NCI-H128 (cell line): ENCODE measurements around the gene ANO3.

Source experiments
- DNase-seq: peaks from one replicate; lab custom pipeline; 2025; ENCODE audit not compliant: unreplicated experiment; lab: John Stamatoyannopoulos, UW

The ANO3 gene

DNA sequence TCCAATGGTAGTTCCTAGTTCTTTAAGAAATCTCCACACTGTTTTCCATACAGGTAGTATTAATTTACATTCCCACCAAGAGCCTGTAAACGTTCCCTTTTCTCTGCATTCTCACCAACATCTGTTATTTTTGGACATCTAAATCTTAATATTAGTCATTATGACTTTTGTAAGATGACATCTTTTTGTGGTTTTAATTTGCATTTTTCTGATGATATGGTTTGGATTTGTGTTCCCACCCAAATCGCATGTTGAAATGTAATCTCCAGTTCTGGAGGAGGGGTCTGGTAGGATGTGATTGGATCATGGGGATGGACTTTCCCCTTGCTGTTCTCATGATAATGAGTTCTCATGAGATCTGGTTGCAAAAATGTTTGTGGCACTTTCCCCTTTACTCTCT lies 151.2 kb downstream of the ANO3 start:
- no peak for DNase-seq

DNA sequence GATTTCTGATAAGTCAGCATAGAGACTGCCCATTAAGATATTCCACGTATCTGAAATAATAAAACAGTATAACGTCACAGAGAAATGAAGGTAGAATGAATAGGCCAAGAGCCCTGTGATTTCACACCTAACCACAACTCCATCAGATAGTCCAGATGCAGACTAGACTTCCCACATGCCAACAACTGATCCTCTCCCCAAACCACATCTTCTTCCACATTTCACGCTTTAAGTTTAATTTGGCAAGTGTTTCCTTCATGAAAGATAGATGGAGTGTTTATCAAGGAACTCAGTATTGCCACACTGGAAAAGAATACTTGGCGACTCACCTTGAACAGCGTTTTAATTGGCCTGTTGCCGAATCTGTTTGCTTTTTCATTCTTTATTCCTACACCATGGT lies 158.6 kb downstream of the ANO3 start:
- no peak for DNase-seq

DNA sequence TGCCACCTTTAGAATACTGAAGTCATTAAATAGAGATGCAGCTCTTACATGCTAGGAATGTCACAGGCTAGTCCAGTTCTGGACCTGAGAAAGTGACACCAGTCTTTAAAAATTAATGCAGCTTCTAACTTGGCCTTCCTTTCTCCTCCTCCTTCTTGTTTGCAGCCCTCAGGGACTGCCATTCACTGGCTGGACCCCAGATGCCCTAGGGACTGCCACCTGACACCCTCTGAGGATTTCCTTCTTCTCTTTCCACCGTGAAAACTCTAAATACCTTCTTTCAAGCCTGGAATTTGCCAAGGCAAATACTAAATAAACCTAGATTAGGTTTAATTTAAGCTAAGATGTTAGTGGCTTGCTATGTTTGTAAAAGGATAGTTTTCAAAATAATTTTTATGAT lies 161.7 kb downstream of the ANO3 start:
- DNase-seq, result no peak

DNA sequence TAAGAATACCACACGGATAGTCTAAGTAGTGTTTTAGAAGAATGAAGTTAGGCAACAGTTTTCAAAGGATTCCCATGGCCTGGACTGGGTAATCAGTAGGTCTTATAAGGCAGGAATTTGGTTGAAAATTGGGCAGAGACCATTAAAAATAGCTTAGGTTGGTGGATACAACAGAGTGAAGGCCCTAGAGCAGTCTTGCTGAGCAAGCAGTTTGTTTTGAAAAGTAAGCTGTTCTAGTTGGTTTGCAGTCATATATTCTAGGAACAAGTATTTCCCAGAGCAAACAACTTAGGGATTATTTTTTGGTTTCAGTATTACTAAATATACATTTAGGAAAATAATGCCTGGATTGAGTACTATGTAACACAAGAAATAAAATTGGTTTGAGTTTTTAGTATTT lies 175.3 kb downstream of the ANO3 start:
- DNase-seq, result no peak

DNA sequence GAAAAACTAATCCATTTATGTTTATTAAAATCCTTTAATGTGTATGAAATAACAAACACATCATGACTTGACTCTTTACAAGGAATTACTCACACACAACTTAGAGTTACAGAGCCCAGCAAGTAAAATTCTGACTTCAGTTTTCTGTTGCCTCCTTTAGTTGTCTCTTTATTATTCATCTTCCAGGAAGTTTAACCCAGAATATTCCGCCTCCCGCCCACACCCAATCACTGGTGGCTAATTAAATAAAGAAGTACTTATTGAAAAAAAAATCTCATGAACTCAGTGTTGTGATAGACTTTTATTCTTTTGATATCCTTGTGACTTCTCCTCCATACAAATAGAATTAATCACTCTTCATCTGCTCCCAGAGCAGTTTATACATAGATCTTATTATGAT lies 178.2 kb downstream of the ANO3 start:
- DNase-seq, result no peak

DNA sequence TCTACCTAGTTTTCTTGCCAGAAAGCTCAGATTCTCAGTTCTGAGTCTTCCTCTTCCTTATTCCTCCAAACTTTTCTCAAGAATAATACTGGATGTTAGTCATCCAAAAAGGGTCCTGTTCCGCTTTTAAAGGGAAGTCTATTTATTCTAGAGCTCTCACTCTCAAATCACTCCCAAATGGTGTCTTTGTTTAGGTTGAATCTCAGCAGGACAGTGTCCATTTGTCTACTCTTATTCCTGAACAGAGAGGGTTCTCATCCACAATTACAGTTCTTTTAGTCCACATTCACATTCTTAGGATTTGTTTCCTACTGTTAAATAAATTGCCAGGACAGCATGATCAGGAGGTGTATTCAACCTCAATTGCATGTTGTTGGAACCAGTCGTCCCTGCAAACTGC lies 178.8 kb downstream of the ANO3 start:
- DNase-seq, result no peak

DNA sequence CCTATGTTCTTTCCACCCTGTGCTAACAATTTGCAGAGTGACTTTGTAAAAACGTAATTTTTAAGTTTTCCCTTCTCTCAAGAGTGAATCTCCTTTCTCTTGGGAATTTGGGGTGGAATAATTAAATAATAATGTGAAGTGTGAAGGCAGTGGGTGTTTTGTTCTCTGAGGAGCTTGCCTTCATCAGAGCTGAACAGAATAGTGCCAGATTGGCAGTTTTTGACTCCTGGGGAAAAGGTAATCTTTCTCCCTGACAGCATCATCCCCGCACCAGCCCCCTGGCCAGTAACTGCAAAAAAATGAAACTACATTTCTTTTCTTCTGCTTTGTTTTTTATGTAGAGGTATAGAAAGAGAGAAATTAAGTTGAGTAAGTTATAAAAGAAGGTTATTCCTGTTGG lies 180.3 kb downstream of the ANO3 start:
- DNase-seq, result no peak

DNA sequence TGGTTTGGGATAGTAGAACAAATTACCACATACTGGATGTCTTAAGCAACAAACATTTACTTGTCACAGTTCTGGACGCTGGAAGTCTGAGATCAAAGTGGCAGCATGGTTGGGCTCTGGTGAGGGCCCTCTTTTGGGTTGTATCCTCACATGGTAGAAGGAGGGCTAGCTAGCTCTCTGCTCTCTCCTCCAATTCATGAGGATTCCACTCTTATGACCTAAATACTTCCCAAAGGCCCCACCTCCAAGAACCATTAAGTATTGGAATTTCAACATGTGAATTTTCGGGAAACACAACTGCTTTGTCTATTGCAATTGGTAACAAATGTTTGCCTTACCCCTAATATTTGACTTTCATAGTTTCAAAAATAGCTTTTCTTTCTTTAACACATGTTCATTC lies 187.5 kb downstream of the ANO3 start:
- DNase-seq, result no peak

DNA sequence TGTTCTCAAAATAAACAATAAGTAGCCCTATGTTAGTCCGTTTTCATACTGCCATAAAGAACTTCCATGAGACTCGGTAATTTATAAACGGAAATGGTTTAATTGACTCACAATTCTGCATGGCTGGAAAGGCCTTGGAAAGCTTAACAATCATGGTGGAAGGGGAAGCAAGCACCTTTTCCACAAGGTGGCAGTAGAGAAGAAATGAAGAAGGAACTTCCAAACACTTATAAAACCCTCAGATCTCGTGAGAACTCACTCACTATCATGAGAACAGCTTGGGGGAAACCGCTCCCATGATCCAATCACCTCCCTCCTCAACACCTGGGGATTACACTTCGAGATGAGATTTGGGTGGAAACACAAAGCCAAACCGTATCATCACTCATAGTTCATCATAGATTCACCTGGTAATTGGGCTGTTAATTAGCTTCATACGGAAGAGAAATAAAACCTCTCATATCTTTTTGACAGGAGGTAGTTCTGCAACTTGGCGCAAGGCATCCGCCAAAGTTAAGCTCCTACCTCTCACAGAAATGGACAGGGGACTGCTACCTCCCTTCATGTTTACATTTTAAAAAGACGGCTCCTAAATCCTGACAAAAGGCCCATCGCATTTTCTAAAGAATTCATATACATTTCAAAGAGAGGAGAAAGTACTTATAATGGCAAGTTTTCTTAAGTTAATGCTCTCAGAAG lies 191.1 kb downstream of the ANO3 start:
- no peak for DNase-seq

DNA sequence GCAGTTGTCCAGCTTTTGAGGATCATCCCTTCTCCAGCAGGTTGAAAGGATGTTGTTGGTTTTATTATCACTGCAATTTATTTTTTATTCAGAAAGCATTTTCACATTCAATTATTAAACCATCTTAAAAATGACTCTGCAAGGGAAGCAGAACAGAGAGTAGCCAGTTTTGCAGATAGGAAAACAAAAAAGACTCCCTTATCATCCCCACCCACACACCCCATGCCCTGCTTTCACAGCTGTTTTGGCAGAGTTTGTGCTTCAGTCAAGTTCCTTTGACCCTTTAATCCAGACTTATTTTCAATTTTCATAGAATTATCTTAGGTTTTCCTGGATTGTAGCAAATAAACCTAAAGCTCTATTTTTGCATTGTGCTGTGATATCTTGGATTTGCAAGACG lies 195.8 kb downstream of the ANO3 start:
- no peak for DNase-seq

DNA sequence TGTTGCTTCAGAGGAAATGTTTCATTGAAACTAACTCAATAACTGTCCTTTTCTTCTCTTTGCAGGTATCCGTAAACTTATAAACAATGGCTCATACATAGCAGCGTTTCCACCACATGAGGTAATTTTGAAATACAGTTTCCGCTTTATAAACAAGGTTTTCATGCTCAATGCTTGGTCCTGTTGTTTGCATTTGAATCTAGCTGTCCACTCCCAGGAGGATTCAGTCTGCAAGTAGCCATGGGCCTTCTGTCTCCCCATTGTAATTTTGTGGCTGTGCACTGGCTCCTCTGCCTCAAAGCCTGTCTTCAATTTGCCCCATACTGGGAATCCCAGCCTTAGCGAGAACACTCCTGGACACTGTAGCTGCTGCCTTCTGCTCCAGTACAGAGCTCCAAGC lies 205.4 kb downstream of the ANO3 start:
- DNase-seq, result no peak

DNA sequence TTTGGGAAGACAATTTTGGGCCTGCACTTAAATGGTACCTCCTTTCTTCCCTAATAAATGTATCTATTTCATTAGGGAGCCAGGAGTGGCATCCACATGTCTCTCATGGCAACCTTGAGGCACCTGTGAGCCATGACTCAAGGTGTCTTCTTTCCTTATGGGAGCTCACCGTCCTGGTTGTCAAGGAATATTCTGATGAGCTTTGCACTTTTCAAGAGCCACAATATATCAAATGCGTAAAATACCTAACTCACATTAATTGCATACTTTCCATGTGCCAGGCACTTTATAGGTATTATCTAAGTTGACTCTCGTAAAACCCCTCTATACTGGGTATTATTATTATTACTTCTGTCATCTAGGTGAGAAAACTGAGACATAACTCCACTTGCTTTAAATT lies 207.6 kb downstream of the ANO3 start:
- no peak for DNase-seq

DNA sequence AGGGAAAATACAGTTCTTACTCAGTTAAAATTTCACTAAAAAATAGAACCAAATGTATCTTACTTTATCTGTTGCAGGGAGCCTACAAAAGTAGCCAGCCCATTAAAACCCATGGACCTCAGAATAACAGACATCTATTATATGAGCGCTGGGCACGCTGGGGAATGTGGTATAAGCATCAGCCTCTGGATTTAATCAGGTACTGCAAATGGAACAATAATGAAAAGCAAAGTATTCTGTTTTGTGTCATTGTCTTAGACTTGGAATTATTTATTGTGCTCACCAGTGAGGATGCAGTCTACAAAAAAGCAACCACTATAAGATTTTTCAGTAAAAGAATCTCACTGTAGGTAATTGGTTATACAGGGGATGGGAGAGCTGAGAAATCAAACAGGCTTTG lies 209.9 kb downstream of the ANO3 start:
- no peak for DNase-seq

DNA sequence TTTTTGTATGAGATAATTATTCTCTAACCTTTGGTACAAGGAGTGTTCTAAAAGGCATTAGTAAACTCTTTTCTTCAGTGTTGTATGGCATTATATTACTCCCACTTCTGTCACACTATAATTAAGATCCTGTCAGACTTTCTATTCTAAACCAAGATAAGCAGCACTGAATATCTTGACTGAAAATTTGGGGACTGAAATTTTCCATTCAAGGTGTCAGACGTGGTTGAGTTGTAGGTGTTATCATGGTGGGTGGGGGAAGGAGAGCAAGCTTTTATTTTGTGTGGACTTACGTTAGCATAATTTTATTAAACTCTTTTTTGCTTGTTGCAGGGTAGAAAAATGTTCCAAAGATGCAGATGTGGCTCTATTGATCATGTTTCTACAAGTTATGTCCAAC lies 217.2 kb downstream of the ANO3 start:
- no peak for DNase-seq

DNA sequence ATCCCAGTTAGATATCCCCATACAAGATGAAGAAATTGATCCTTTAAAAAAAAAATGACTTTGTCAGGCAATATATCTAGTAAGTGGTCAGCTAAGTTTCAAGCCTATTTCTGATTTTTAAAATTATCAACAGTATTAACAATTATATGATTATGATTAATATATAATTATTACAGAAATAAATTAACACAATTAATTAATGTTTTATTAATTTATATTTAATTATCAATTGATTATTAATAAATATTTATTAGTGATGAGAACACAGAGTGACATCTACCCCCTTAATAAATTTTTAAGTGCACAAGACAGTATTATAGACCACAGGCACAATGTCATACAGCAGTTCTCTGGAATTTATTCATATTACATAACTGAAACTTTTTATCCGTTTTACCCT lies 218.1 kb downstream of the ANO3 start:
- DNase-seq, result no peak

DNA sequence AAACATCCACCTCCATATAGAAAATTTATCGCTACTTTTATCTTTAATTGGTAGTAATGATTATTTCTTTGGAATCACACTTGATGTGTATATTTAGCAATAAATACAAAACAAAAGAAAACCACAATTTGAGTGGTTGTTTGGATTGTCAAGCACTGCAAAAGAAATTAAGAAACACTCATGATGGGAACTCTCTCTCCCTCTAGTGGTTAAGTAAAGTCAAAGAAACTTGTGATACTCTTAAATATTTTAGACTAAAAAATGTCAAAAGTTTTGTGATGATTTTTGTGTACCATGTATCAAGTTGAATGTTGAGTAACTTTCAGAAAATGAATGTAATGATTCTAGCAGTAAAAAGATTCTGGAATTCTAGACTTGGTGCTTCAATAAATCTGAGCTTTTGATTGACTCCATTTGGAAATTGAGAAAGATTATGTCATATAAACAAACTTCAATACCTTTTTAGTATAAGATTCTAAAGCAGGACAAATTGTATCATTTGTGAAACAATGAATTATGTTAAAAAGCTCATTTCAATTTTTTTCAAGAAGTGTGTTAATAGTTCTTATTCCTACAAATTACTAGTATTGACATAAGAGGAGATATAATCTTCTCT lies 219.4 kb downstream of the ANO3 start:
- DNase-seq, result no peak

DNA sequence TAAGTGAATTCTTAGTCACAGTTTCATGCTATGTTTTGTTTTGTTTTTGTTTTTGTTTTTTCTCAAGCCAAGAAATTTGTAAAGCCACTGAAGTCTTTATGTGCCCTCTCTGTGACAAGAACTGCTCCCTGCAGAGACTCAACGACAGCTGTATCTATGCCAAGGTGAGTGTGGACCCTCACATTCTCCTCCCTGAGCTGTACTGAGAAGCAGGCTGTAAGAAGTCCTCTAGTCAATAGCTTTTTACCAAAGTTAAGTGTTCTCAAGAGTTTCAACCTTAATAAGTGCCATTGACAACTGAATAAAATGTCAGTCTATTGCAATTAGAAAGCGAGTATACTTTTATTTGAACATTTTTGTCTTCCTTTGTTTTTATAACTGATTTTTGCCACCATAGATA lies 221.3 kb downstream of the ANO3 start:
- no peak for DNase-seq

DNA sequence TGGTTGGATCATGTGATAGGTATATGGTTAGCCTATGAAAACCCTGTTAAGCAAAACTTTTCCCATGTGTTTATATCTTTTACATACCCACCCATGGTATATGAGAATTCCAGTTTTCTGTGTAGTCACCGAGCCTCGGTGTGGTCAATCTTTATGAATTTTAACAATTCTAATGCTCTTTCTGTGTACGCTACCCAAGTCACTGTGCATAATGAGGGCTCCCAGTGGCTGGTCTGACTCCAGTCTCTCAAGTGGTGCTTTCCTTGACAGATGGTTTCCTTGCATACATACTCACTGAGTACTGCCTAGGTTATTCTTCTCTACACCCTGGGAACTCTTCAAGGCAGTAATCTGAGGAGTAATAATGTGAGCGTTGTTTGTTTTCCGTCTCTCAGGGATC lies 222.5 kb downstream of the ANO3 start:
- no peak for DNase-seq

DNA sequence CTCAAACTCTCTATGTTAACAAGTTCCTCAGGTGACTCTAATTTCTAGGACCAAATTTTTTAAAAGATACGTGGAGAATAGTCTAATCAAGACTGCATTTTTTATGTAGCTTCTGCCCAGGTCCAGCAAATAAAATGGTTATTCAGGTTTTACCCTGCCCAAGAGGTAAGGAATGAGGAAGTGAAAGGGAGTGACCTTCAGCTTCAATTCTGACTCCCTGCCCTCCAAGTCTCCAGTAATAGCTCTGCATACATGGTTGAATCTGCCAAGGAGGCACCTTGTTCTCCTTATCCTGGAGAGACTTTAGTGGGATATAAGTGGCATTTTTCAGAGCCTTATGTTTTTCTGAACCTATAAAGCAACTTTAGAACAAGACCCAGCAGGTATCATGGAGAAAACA lies 224.7 kb downstream of the ANO3 start:
- no peak for DNase-seq

DNA sequence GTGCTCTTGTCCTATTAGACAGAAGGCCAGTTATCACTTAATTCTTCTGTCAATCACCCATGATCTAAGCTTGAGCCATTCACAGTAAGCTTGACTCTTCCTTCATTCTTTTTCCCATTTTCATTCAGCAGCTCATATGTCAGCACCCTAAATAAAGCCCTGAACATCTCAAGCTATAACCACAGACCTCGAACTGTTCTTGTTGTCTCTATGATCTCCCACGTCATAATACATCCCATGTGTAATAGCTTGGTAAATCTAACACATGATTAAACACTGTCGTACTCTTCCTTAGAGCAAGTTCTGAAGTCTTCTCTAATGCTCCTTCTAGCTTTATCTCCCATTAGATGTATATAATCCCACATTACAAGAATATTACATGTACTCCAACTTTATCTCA lies 225.7 kb downstream of the ANO3 start:
- DNase-seq, result no peak

DNA sequence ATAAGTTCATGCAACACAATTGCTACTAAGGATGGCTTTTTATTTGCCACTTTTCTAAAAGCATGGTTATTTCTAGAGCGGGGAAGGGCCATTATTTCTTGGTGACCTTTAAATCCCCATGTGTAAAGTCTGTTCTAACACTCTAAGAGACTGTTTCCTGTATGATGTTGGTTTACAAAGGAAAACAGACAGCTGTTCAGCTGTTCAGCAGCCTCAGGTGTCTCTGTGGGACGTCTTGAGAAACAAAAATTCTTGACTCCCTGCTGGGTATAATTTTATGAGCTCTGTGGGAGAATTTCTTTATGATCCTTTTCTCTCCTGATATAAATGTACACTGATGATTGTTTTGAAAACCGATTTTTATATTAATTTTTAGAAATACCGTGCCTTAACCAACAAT lies 226.3 kb downstream of the ANO3 start:
- no peak for DNase-seq

DNA sequence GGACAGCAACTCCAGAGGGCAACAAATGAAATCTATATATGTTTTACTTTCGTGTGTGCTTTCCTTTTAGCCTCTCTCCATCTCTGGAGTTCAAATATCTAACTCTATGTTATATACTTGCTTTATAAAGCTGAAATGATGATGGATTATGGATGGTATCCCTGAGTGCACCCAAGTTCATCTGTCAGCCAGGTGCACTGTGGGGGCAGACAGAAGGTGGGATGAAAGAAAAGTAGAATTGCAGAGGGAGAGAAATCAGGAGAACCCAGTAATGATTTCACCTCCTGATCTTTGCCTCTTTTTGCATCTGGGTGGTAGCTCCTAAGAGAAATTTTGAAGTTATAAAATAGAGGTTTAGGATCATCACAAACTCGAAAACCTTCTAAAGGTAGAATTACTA lies 237.7 kb downstream of the ANO3 start:
- DNase-seq, result no peak
